Measurements from ENCODE around the gene C6orf136. TPM values are rescaled to one million over a fixed set of nuclear protein-coding genes. Genes with fewer than 3 reads are reported as not detected.

C6orf136 gene
- total and polyA plus RNA-seq, 10 of the 15 experiments (the other 5 are each of a cell fraction or from before 2014, with no cell fraction given) = 5.2 to 24.1 (median 14.9) TPM

DNA sequence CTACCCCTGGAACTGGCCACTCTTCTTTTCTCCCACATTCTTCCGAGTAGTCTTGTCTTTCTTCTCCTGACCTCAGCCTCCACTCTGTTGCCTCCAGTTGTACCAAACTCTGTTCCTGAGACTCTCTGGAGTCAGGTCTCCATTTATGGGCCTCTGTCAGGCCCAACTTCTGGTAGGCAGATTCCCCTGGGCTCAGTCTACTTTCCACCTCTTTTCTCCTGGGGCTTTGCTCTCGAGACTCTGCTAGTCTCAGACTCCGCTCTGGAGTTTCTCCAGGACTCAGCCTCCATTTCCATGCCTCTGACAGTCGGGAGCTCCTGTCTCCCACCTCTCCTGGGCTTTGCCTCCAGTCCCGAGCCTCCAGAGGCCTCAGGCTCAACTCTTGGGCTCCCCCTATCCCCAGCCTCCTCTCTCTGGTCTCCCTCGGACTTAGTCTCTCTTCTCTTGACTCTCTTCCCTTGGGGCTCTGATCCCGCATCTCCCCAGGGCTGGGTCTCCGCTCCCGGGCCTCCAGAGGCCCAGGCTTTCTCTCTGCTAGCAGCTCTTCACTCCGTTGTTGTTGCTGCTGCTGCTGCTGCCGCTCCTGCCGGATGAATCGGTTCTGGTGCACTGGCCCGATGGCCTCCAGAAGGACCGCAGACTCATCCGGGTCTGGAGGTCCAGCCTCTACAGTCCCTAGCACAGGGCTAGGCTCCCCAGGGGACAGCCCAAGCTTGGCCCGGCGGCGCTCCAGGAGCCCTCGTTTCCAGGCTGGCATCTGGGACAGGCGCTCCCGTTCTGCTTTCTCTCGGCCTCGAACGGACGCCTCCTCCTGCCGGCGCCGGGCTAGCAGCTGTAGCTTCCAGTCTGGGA is 38.5 kb downstream of the C6orf136 start:
- TF ChIP-seq NR2F1 (conservative IDR thresholded peaks at IDR 0.05) (0 out of 2 replicates have a peak, but pooled peaks have one; percentile 8), POLR2A (IDR thresholded peaks at IDR 0.05; ENCODE audit: low read depth, low read length) (0 out of 2 replicates have a peak, but pooled peaks have one; percentile 37), ZNF622 (IDR thresholded peaks at IDR 0.05) (no peak), SMARCA5 (IDR thresholded peaks at IDR 0.05) (peak; percentile 49)
- TF ChIP-seq, protein P1, sequence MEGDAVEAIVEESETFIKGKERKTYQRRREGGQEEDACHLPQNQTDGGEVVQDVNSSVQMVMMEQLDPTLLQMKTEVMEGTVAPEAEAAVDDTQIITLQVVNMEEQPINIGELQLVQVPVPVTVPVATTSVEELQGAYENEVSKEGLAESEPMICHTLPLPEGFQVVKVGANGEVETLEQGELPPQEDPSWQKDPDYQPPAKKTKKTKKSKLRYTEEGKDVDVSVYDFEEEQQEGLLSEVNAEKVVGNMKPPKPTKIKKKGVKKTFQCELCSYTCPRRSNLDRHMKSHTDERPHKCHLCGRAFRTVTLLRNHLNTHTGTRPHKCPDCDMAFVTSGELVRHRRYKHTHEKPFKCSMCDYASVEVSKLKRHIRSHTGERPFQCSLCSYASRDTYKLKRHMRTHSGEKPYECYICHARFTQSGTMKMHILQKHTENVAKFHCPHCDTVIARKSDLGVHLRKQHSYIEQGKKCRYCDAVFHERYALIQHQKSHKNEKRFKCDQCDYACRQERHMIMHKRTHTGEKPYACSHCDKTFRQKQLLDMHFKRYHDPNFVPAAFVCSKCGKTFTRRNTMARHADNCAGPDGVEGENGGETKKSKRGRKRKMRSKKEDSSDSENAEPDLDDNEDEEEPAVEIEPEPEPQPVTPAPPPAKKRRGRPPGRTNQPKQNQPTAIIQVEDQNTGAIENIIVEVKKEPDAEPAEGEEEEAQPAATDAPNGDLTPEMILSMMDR (IDR thresholded peaks at IDR 0.05 in 2 of 3, conservative IDR thresholded peaks at IDR 0.05 in 1 of 3; ENCODE audit: control insufficient read depth in 2 of 3, extremely low read depth in 1 of 3, insufficient read depth in 1 of 3, low read depth in 3 of 3, low read length in 3 of 3) = peak; percentile 35 to 46 (median 36); a peak in 4 of 6 replicates
- TF ChIP-seq, protein P2, sequence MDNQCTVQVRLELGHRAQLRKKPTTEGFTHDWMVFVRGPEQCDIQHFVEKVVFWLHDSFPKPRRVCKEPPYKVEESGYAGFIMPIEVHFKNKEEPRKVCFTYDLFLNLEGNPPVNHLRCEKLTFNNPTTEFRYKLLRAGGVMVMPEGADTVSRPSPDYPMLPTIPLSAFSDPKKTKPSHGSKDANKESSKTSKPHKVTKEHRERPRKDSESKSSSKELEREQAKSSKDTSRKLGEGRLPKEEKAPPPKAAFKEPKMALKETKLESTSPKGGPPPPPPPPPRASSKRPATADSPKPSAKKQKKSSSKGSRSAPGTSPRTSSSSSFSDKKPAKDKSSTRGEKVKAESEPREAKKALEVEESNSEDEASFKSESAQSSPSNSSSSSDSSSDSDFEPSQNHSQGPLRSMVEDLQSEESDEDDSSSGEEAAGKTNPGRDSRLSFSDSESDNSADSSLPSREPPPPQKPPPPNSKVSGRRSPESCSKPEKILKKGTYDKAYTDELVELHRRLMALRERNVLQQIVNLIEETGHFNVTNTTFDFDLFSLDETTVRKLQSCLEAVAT (IDR thresholded peaks at IDR 0.05) = 0 out of 2 replicates have a peak, but pooled peaks have one; percentile 52
- POLR2A ChIA-PET = interaction anchor here (0.7 to 9.5 kb wide), 4 partner anchors 35 to 229 kb away, joined by 3 to 200 read pairs (median 4); partner anchors contain the start of genes MDC1, TUBB and VARS2
- peak overlapping the region; percentile 96 for H3K27ac ChIP-seq (ENCODE audit: control insufficient read depth, insufficient read depth)
- DNase-seq (ENCODE audit: low read depth, low spot score) = no peak
- H2AFZ ChIP-seq (ENCODE audit: control insufficient read depth, low read depth, low read length) = no peak overlapping the region
- H3K9me3 ChIP-seq (replicated peaks; ENCODE audit: control insufficient read depth, insufficient read depth, low read length) = no peaks in the 10 kb centered on the region
- H3K36me3 ChIP-seq (ENCODE audit: control insufficient read depth in 2 of 2, insufficient read depth in 2 of 2, low read length in 1 of 2) = peaks cover 0 to 3% of the 10 kb centered on the region in 2 experiments; a peak in 2 of 4 replicates
- peaks cover 100% of the 10 kb centered on the region for H3K79me2 ChIP-seq (ENCODE audit: control insufficient read depth, insufficient read depth, low read length)
- H3K9ac ChIP-seq (ENCODE audit: control insufficient read depth, insufficient read depth, low read length) = peak overlapping the region; percentile 94
- in situ Hi-C loops (cut with MboI) = no loop called here
- SMC1A ChIA-PET (ENCODE audit: uncharacterized antibody, unreplicated experiment) = interaction anchor here (1.0 to 11.3 kb wide), 4 partner anchors 39 to 70 kb away, joined by 3 to 265 read pairs (median 4); partner anchors contain the start of genes MDC1 and TUBB
- RAD21 ChIA-PET (ENCODE audit: unreplicated experiment) = interaction anchor here (1.6 to 14.2 kb wide), 3 partner anchors 35 to 74 kb away, joined by 3 to 232 read pairs (median 209); partner anchors contain the start of genes MDC1 and TUBB
- 0% methylated on average over 29 of the region's 29 CpGs for WGBS (ENCODE audit: insufficient coverage, insufficient replicate concordance, low lambda C conversion rate, missing lambda C conversion rate)
- BruUV-seq (replicated peaks) = TSS peak; percentile 59
- intact Hi-C loops (cut with micrococcal nuclease; ENCODE audit: unreplicated experiment) = loop anchor here (2.0 kb wide), 1 partner anchor 73 kb away; no protein-coding TSS in a partner anchor
- H3K4me3 ChIP-seq = peak overlapping the region; percentile 100
- H3K4me2 ChIP-seq (ENCODE audit: control insufficient read depth, insufficient read depth) = peak overlapping the region; percentile 70
- peaks cover 15% of the 10 kb centered on the region for H3K4me1 ChIP-seq (ENCODE audit: control insufficient read depth, insufficient read depth, low read length)
- no peaks in the 10 kb centered on the region for H3K27me3 ChIP-seq (replicated peaks in 1 of 2; ENCODE audit: control insufficient read depth in 2 of 2, insufficient read depth in 2 of 2, low read length in 1 of 2)
- ATAC-seq = no peak
- no peak for FAIRE-seq
- no peaks in the 10 kb centered on the region for H4K20me1 ChIP-seq (ENCODE audit: control insufficient read depth, insufficient read depth)
- CTCF ChIA-PET = interaction anchor here (0.7 to 9.5 kb wide), 6 partner anchors 9 to 198 kb away, joined by 3 to 487 read pairs (median 4); partner anchors contain the start of genes DHX16, MDC1 and TUBB
